Measurements from ENCODE around the gene CRIP1. TPM values are rescaled to one million over a fixed set of nuclear protein-coding genes. Genes with fewer than 3 reads are reported as not detected.

CRIP1 gene
- polyA plus RNA-seq, 2 donors = 78.0 to 99.3 TPM

DNA sequence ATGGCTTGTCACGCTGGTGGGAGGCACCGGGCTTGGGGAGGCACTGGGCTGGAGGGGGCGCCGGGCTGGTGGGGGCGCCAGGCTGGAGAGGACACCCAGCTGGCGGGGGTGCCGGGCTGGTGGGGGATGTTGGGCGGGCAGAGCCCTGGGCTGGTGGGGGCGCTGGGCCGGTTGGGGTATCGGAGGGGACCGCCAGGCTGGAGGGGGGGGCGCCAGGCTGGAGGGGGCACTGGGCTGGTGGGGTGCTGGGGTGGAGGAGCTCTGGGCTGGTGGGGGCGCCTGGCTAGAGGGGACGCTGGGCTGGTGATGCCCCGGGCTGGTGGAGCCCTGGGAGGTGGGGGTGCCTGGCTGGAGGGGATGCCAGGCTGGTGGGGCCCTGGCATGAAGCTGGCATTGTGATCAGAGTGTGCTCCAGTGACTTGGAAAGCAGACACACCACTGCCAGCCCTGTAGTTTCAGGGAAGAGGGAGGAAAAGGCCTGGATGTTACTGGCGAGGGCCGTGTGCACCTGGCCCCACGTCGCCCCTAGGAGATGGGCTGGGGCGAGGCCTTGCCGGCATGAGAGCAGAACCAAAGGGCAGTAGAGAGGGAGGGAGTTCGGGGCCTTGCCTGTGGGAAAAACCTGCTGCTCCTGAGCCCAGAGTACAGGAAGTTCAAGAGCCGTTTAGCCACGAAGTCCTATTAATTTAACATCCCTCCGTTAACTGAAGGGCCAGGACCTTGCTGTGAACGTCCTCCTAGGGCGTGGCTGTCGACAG, 17.4 kb downstream of the CRIP1 start:
- H3K9me3 ChIP-seq (ENCODE audit: control insufficient read depth in 2 of 2, insufficient read depth in 1 of 2, low read depth in 1 of 2, low read length in 1 of 2) = no peaks in the 10 kb centered on the region
- no peaks in the 10 kb centered on the region for H3K36me3 ChIP-seq (ENCODE audit: control insufficient read depth in 2 of 2, insufficient read depth in 2 of 2, low read length in 1 of 2)
- peaks cover 0 to 3% of the 10 kb centered on the region in 2 donors for H3K4me1 ChIP-seq (ENCODE audit: control insufficient read depth in 2 of 2, insufficient read depth in 2 of 2, low read length in 1 of 2)
- no peaks in the 10 kb centered on the region for H3K27me3 ChIP-seq (ENCODE audit: control insufficient read depth in 1 of 2, insufficient read depth in 2 of 2, low read length in 2 of 2)
- H3K4me3 ChIP-seq (ENCODE audit: low read depth in 1 of 2, low read length in 2 of 2) = no peak overlapping the region
- H3K27ac ChIP-seq (ENCODE audit: low read depth in 2 of 2, low read length in 1 of 2) = no peak overlapping the region
- WGBS, 2 donors = 70 to 72% methylated on average over 26 to 29 of the region's 29 CpGs

- no peaks in the 10 kb centered on the region for H3K36me3 ChIP-seq (ENCODE audit: control insufficient read depth in 2 of 2, insufficient read depth in 2 of 2, low read length in 1 of 2)
- H3K4me1 ChIP-seq (ENCODE audit: control insufficient read depth in 2 of 2, insufficient read depth in 2 of 2, low read length in 1 of 2) = peaks cover 0 to 3% of the 10 kb centered on the region in 2 donors
- H3K4me3 ChIP-seq (ENCODE audit: low read depth in 1 of 2, low read length in 2 of 2) = no peak overlapping the region
- H3K9me3 ChIP-seq (ENCODE audit: control insufficient read depth in 2 of 2, insufficient read depth in 1 of 2, low read depth in 1 of 2, low read length in 1 of 2) = no peaks in the 10 kb centered on the region
- no peak overlapping the region for H3K27ac ChIP-seq (ENCODE audit: low read depth in 2 of 2, low read length in 1 of 2)
- H3K27me3 ChIP-seq (ENCODE audit: control insufficient read depth in 1 of 2, insufficient read depth in 2 of 2, low read length in 2 of 2) = no peaks in the 10 kb centered on the region
- WGBS, 2 donors = 91 to 93% methylated on average over 16 of the region's 16 CpGs
Measured at GRCh38 chr14:105505101-105505500, 18.4 kb downstream of the CRIP1 start.

DNA sequence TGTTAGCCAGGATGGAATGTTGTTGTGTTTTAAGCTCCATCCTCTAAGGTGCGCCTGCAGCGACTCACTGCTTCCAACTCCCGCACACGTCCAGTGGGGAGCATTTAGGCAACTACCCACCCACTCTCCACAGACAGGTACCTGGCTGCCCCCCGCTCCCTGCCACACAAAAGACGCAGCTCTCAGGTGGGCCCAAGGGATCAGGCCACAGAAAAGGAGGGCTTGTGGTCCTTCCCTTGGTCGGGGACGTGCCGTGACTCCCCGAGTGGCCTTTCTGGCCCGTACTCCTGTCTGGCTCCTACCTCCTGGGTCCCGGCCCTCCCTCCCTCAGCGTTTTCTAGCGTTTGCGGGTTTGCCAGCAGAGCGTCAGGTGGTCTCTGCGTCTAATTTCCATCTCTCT, 20.6 kb downstream of the CRIP1 start:
- H3K27ac ChIP-seq (ENCODE audit: low read depth in 2 of 2, low read length in 1 of 2) = no peak overlapping the region
- WGBS, 2 donors = 72 to 79% methylated on average over 17 of the region's 17 CpGs
- H3K27me3 ChIP-seq (ENCODE audit: control insufficient read depth in 1 of 2, insufficient read depth in 2 of 2, low read length in 2 of 2) = no peaks in the 10 kb centered on the region
- no peaks in the 10 kb centered on the region for H3K4me1 ChIP-seq (ENCODE audit: control insufficient read depth in 2 of 2, insufficient read depth in 2 of 2, low read length in 1 of 2)
- H3K4me3 ChIP-seq (ENCODE audit: low read depth in 1 of 2, low read length in 2 of 2) = no peak overlapping the region
- H3K36me3 ChIP-seq (ENCODE audit: control insufficient read depth in 2 of 2, insufficient read depth in 2 of 2, low read length in 1 of 2) = no peaks in the 10 kb centered on the region
- no peaks in the 10 kb centered on the region for H3K9me3 ChIP-seq (ENCODE audit: control insufficient read depth in 2 of 2, insufficient read depth in 1 of 2, low read depth in 1 of 2, low read length in 1 of 2)

DNA sequence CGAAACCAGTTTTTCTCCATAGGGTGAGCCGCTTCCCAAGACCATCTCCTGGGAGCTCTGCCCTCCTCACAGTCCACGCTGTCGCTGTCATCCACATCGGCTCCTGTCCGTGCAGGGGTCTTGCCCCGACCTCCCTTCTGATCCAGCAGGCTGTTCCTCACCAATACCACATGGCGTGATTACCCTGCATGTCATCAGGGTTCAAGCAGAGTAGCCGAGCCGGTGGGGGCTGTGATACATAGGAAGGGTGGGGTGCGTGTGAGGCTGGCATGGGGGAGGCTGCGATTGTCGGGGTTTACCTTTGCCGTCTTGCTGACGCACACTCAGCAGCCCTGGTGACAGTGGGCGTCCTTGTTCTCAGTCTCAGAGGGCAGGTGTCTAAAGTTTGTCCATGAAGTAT, 21.4 kb downstream of the CRIP1 start:
- Histone ChIP-seq H3K9me3 (ENCODE audit: control insufficient read depth in 2 of 2, insufficient read depth in 1 of 2, low read depth in 1 of 2, low read length in 1 of 2) (no peaks in the 10 kb centered on the region), H3K27me3 (ENCODE audit: control insufficient read depth in 1 of 2, insufficient read depth in 2 of 2, low read length in 2 of 2) (no peaks in the 10 kb centered on the region), H3K4me1 (ENCODE audit: control insufficient read depth in 2 of 2, insufficient read depth in 2 of 2, low read length in 1 of 2) (no peaks in the 10 kb centered on the region), H3K36me3 (ENCODE audit: control insufficient read depth in 2 of 2, insufficient read depth in 2 of 2, low read length in 1 of 2) (no peaks in the 10 kb centered on the region), H3K27ac (ENCODE audit: low read depth in 2 of 2, low read length in 1 of 2) (no peak overlapping the region), H3K4me3 (ENCODE audit: low read depth in 1 of 2, low read length in 2 of 2) (no peak overlapping the region)
- WGBS, 2 donors = 75 to 82% methylated on average over 16 of the region's 16 CpGs

DNA sequence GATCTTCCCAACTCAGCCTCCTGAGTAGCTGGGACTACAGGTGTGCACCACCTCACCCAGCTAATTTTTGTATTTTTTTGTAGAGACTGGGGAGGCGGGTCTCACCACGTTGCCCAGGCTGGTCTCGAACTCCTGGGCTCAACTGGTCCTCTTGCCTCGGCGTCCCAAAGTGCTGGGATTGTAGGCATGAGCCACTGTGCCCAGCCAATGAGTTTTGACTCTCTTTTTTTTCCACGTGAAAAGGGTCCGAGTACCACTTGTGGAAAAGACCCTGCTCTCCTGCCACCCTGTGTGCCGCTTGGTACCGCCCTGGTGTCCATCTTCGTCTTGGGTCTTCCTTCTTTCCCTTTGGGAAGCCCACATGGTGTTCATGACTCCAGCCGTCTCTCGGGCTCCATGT, 21.9 kb downstream of the CRIP1 start:
- no peaks in the 10 kb centered on the region for H3K36me3 ChIP-seq (ENCODE audit: control insufficient read depth in 2 of 2, insufficient read depth in 2 of 2, low read length in 1 of 2)
- no peak overlapping the region for H3K4me3 ChIP-seq (ENCODE audit: low read depth in 1 of 2, low read length in 2 of 2)
- no peaks in the 10 kb centered on the region for H3K9me3 ChIP-seq (ENCODE audit: control insufficient read depth in 2 of 2, insufficient read depth in 1 of 2, low read depth in 1 of 2, low read length in 1 of 2)
- no peaks in the 10 kb centered on the region for H3K4me1 ChIP-seq (ENCODE audit: control insufficient read depth in 2 of 2, insufficient read depth in 2 of 2, low read length in 1 of 2)
- no peak overlapping the region for H3K27ac ChIP-seq (ENCODE audit: low read depth in 2 of 2, low read length in 1 of 2)
- WGBS, 2 donors = 91 to 95% methylated on average over 12 of the region's 12 CpGs
- no peaks in the 10 kb centered on the region for H3K27me3 ChIP-seq (ENCODE audit: control insufficient read depth in 1 of 2, insufficient read depth in 2 of 2, low read length in 2 of 2)

- Histone ChIP-seq H3K36me3 (ENCODE audit: control insufficient read depth in 2 of 2, insufficient read depth in 2 of 2, low read length in 1 of 2) (no peaks in the 10 kb centered on the region), H3K9me3 (ENCODE audit: control insufficient read depth in 2 of 2, insufficient read depth in 1 of 2, low read depth in 1 of 2, low read length in 1 of 2) (no peaks in the 10 kb centered on the region), H3K4me1 (ENCODE audit: control insufficient read depth in 2 of 2, insufficient read depth in 2 of 2, low read length in 1 of 2) (no peaks in the 10 kb centered on the region), H3K4me3 (ENCODE audit: low read depth in 1 of 2, low read length in 2 of 2) (no peak overlapping the region), H3K27ac (ENCODE audit: low read depth in 2 of 2, low read length in 1 of 2) (no peak overlapping the region), H3K27me3 (ENCODE audit: control insufficient read depth in 1 of 2, insufficient read depth in 2 of 2, low read length in 2 of 2) (no peaks in the 10 kb centered on the region)
- 46 to 68% methylated on average over 5 of the region's 5 CpGs for WGBS, 2 donors
Measured at GRCh38 chr14:105517096-105517495, 30.4 kb downstream of the CRIP1 start.

DNA sequence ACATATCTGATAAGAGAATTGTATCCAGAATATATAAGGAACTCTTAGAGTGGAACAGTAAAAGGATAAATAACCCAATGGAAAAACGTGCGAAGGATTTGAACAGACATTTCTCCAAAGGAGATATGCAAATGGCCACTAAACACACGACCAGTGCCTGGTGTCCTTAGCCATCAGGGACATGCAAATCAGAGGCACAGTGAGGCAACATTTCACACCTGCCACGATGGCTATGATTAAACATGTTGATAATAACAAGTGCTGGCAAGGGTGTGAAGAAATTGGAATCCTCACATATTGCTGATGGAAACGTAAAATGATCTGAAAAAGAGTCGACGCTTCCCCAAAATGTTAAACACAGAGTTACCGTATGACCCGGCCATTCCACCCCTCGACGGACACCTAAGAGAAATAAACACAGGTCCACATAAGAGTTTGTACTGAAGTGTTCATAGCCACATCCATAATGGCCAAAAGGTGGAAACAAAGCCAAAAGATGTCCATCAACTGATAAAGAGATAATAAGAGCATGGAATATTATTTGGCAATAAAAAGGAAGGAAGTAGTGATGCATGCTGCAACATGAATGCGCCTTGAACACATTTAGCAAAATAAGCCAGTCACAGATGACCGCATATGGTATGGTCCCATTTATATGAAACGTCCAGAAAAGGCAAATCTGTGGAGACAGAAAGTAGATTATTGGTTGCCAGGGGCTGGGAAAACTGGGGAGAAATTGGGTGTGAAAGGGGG, 33.4 kb downstream of the CRIP1 start:
- no peak overlapping the region for H3K27ac ChIP-seq (ENCODE audit: low read depth in 2 of 2, low read length in 1 of 2)
- no peaks in the 10 kb centered on the region for H3K9me3 ChIP-seq (ENCODE audit: control insufficient read depth in 2 of 2, insufficient read depth in 1 of 2, low read depth in 1 of 2, low read length in 1 of 2)
- H3K4me1 ChIP-seq (ENCODE audit: control insufficient read depth in 2 of 2, insufficient read depth in 2 of 2, low read length in 1 of 2) = no peaks in the 10 kb centered on the region
- WGBS, 2 donors = 66 to 70% methylated on average over 14 of the region's 14 CpGs
- H3K36me3 ChIP-seq (ENCODE audit: control insufficient read depth in 2 of 2, insufficient read depth in 2 of 2, low read length in 1 of 2) = no peaks in the 10 kb centered on the region
- no peaks in the 10 kb centered on the region for H3K27me3 ChIP-seq (ENCODE audit: control insufficient read depth in 1 of 2, insufficient read depth in 2 of 2, low read length in 2 of 2)
- H3K4me3 ChIP-seq (ENCODE audit: low read depth in 1 of 2, low read length in 2 of 2) = no peak overlapping the region

GRCh38 chr14:105525326-105525725, 38.6 kb downstream of the CRIP1 start:
- peaks cover 0 to 7% of the 10 kb centered on the region in 2 donors for H3K9me3 ChIP-seq (ENCODE audit: control insufficient read depth in 2 of 2, insufficient read depth in 1 of 2, low read depth in 1 of 2, low read length in 1 of 2)
- no peak overlapping the region for H3K4me3 ChIP-seq (ENCODE audit: low read depth in 1 of 2, low read length in 2 of 2)
- no peak overlapping the region for H3K27ac ChIP-seq (ENCODE audit: low read depth in 2 of 2, low read length in 1 of 2)
- H3K4me1 ChIP-seq (ENCODE audit: control insufficient read depth in 2 of 2, insufficient read depth in 2 of 2, low read length in 1 of 2) = peaks cover 8 to 19% of the 10 kb centered on the region in 2 donors
- no peaks in the 10 kb centered on the region for H3K36me3 ChIP-seq (ENCODE audit: control insufficient read depth in 2 of 2, insufficient read depth in 2 of 2, low read length in 1 of 2)
- H3K27me3 ChIP-seq (ENCODE audit: control insufficient read depth in 1 of 2, insufficient read depth in 2 of 2, low read length in 2 of 2) = peaks cover 0 to 3% of the 10 kb centered on the region in 2 donors
- WGBS, 2 donors = 84 to 89% methylated on average over 9 of the region's 9 CpGs

- Histone ChIP-seq H3K4me1 (ENCODE audit: control insufficient read depth in 2 of 2, insufficient read depth in 2 of 2, low read length in 1 of 2) (peaks cover 8 to 19% of the 10 kb centered on the region in 2 donors), H3K36me3 (ENCODE audit: control insufficient read depth in 2 of 2, insufficient read depth in 2 of 2, low read length in 1 of 2) (no peaks in the 10 kb centered on the region), H3K27me3 (ENCODE audit: control insufficient read depth in 1 of 2, insufficient read depth in 2 of 2, low read length in 2 of 2) (peaks cover 0 to 3% of the 10 kb centered on the region in 2 donors), H3K27ac (ENCODE audit: low read depth in 2 of 2, low read length in 1 of 2) (no peak within 1 kb of the TSS), H3K9me3 (ENCODE audit: control insufficient read depth in 2 of 2, insufficient read depth in 1 of 2, low read depth in 1 of 2, low read length in 1 of 2) (peaks cover 0 to 7% of the 10 kb centered on the region in 2 donors), H3K4me3 (ENCODE audit: low read depth in 1 of 2, low read length in 2 of 2) (peak within 1 kb of the TSS; percentile 27 to 37)
- 1 to 2% methylated on average over 28 to 88 of the region's 88 CpGs for WGBS, 2 donors
Measured at GRCh38 chr14:105525861-105526775, 39.4 kb downstream of the CRIP1 start, which contains the start of gene TMEM121. Gene TMEM121, plus strand, starts transcription at chr14:105526583. Its CDS starts 2,252 bp downstream, at chr14:105528835.

All from esophagus (tissue), 2 donors.